NCI-H128 (cell line): Measurements from ENCODE around the gene OTOGL.
"Not testable (repeated sequence)": the region's sequence is repeated elsewhere in the genome, so short reads cannot be mapped to it uniquely, and the experiment has no call there.

Experiments used
- DNase-seq: peaks from one replicate; lab custom pipeline; 2025; ENCODE audit not compliant: unreplicated experiment; lab: John Stamatoyannopoulos, UW

The OTOGL gene

GRCh38 chr12:80269803-80270552, 170.6 kb downstream of the OTOGL start:
- DNase-seq: peak; percentile 25

DNA sequence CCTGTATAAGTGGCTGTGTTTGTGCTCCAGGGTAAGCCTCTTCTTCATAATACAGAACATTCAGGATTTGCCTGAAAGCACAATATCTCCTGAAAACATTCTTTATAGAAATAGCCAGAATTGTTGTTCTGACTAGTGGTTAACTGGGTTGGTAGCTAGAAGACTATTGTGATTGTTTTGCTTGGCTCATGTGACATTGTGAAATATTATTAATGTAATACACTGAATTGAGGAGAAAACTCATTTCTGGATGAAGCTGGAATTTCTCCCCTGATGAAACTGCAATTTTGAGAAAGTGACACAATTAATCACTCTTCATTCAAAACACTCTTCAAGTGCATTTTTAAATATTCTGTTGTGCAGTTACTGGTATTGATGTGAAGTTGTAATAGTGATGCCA, 172.4 kb downstream of the OTOGL start:
- DNase-seq: no peak

DNA sequence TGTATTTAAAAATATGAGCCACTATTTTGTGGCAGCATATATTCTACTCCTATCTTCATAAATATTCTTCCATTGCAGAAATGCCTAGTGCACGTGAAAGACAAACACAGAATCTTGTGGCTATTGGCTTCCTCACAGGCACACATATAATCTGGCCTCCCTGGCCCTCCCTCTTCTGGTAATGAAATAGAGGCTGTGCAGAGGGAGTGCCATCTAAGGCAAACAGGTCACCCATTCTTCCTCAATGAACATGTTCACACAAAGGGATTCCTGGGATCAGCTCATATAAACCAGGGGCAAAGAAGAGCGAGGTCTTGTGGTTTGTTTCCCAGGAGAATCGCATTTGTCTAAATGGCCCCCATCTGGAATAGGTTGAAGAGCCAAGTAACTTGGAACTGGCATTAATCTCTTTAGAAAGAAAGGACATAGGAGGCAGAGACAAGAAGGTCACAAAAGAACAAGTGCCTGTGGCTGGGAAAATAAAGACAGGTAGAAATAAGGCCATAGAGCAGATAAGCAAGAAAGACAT, 173.1 kb downstream of the OTOGL start:
- no peak for DNase-seq

- DNase-seq: no peak
Observed at GRCh38 chr12:80273144-80273543, 173.8 kb downstream of the OTOGL start.

- no peak for DNase-seq
Observed at GRCh38 chr12:80277732-80278131, 178.4 kb downstream of the OTOGL start.

GRCh38 chr12:80282226-80282625, 182.9 kb downstream of the OTOGL start:
- DNase-seq: no peak

DNA sequence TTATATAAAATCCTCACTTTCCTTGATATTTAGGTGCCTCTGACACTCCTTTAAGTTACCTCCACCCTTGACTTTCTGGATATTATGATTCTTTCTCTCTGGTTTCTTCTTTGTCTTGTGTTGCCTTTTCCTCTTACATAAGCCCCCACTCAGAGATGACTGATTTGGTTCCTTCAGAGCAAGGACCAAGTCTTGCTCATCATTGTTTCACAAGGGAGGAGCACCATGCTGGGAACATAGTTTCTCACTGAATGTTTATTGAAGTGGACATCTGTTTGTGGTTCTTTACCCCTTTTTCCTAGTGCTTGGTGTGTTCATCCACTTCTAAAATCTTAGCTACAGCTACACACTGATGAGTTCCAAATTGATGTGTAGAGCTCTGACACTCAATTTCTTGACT, 183.4 kb downstream of the OTOGL start:
- no peak for DNase-seq

DNA sequence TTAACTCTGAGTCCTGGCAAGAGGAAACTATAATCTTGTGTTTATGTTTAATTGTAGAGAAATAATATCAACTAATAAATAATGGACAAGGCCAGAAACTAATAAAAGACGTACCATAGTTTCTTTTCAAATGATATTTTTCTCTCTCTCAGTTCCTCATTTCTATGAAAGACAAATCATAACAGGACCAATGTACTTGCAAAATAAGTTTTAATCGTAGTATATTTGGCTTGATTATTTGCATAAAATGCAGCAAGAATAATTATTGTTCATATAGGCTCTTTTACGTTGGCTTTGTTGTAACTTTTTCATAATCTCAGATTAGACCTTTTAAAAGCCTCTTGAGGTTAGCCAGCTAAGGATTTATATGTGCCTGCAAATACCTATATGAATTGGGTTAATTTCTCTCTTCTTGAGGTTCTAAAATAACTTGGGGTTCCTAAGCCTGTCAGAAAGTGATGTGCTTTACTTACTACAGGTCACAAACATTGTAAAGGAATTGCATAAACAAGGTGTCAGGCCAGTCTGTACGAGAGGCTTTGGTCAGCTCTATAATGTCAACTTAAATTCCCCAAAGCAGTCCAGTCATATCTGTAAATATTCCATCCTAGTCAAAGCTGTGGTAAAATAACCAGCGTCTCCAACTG, 191.9 kb downstream of the OTOGL start:
- DNase-seq: no peak

- DNase-seq: no peak
Observed at GRCh38 chr12:80293347-80293746, 194.0 kb downstream of the OTOGL start.

DNA sequence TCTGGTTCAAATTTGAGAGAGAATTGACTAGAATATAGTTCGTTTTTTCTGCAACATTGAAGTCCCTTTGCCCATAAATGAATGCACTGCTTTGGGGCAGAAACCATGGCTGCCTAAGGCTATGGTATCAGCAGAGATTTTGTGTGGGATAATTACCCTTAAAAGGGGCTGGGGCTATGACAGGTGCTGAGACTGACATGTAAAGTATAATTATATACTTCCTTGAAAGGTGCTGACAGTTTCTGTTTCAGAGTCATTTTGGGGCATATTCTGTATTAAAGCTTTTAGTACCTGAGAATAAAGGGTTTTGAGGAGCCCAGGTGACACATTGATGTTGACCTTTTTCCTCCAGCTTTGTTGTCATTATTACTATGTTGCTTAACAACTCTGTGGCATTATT, 194.4 kb downstream of the OTOGL start:
- no peak for DNase-seq

DNA sequence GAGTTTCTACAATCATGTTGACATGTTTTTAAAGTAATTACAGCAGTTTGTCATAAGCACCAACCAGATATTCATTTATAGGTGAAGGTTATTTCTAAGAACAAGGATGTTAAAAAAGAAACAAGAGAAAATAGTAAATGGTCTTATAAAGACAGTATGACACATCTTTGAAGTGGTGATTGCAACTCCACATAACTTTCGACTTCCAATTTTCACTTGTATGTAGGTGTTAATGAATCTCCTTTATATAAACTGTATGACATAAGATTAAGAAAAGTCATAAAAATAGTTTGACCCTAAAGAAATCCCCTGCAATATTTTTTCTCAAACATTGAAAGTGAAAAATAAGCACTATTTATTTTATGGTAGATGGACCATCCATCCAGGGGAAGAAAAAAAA, 199.9 kb downstream of the OTOGL start:
- DNase-seq: no peak

GRCh38 chr12:80299976-80300375, 200.6 kb downstream of the OTOGL start:
- no peak for DNase-seq

- not testable (repeated sequence) for DNase-seq
Observed at GRCh38 chr12:80307436-80307835, 208.1 kb downstream of the OTOGL start.

DNA sequence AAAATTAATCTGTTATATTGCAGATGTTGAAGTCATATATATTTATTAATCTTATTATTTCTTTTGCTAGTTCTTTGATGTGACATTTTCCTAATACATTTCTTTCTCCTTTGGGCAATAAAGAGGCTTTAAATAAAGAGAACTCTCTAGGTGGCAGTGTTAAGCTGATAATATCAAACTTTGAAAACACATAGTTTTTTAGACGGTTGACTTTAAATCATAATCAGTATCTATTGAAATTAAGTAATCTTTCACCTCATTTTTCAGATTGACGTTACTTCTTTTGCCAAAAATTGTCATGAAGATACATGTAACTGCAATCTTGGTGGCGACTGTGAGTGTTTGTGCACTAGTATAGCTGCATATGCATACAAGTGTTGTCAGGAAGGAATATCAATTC, 213.9 kb downstream of the OTOGL start:
- DNase-seq: no peak

- no peak for DNase-seq
Observed at GRCh38 chr12:80314741-80315140, 215.4 kb downstream of the OTOGL start.

DNA sequence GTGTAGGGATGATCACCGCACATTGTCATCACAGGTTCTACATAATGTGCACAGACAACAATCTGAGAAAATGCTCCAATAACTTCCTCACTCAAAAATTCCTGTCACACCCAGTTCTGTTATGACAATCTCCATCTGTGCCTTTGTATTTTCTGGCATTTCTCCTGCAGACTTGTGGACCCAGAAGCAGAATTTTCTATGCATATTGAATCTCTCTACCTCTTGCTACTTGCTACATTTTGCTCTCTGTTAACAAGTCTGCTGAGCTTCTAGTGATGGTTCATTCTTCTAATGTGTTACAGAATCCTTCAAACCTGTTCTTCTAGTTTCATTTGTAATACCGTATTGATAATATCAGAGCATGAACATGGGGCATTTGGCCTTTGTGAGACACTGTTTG, 216.9 kb downstream of the OTOGL start:
- no peak for DNase-seq

GRCh38 chr12:80317307-80317706, 218.0 kb downstream of the OTOGL start:
- no peak for DNase-seq

GRCh38 chr12:80317899-80318298, 218.6 kb downstream of the OTOGL start:
- no peak for DNase-seq

DNA sequence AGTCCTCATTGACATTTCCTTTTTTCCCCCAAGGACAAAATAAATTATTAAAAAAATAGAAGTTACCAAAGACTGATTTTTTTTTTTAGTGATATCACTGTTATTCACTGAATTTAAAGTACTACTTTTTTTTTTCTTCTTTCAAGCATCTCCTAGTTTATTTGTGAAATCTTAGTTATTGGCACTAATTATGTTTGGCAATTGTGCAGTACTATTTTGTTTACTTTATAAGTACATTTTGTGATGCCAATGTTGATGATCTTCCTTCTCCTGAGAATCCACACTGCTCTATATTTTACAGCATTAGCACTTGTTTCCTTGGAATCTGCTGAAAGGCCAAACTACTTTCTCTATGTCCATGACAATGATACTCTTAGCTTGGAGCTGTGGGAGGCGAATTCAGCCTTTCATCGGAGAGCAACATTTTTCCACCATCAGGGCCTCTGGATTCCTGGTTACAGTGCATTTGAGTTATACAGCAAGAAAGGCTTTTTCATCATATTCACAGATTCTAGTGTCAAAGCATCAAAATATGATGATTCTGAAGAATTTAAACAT, 220.9 kb downstream of the OTOGL start:
- DNase-seq: no peak

GRCh38 chr12:80321653-80322052, 222.3 kb downstream of the OTOGL start:
- DNase-seq: no peak

- no peak for DNase-seq
Observed at GRCh38 chr12:80325167-80325959, 226.0 kb downstream of the OTOGL start.
